ENCODE measurements around the gene RAD17. TPM values are rescaled to one million over a fixed set of nuclear protein-coding genes. Genes with fewer than 3 reads are reported as not detected.
"Not testable (repeated sequence)": the region's sequence is repeated elsewhere in the genome, so short reads cannot be mapped to it uniquely, and the experiment has no call there.

RAD17 gene
- total RNA-seq: 32.1 TPM

- peak; percentile 84 for DNase-seq
Measured at GRCh38 chr5:69369340-69370121, at the start of gene RAD17, which contains the start of the genes AK6 and TAF9. Gene RAD17, plus strand, starts transcription at chr5:69369818. Its CDS starts 2,391 bp downstream, at chr5:69372209. Gene AK6, minus strand, starts transcription at chr5:69369520. Its CDS starts 30 bp downstream, at chr5:69369490. Gene TAF9, minus strand, starts transcription at chr5:69369520. Its CDS starts 3,783 bp downstream, at chr5:69365737.

GRCh38 chr5:69326365-69326764 is 43.3 kb upstream of the RAD17 start:
- DNase-seq: no peak

DNA sequence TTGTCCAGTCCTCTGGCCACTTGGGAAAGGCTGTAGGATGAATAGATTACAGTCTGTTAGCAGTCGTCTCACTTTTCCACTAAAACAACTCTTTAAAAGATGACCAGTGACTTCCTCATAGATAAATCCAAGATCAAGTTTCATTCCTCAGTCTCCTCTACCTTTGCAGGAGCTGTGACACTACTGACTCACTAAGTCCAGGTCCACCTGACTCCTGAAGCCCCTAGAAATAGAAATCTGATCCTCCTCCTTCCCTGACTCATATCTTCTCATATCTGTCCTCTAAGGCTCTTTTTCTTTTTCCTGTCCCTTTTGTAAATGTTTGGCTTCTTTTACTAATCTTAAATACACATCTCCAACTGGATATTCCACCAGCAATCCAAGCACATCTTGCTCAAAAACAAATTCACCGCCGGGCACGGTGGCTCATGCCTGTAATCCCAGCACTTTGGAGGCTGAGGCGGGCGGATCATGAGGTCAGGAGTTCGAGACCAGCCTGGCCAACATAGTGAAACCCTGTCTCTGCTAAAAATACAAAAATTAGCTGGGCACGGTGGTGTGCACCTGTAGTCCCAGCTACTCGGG is 39.6 kb upstream of the RAD17 start:
- DNase-seq: no peak

DNA sequence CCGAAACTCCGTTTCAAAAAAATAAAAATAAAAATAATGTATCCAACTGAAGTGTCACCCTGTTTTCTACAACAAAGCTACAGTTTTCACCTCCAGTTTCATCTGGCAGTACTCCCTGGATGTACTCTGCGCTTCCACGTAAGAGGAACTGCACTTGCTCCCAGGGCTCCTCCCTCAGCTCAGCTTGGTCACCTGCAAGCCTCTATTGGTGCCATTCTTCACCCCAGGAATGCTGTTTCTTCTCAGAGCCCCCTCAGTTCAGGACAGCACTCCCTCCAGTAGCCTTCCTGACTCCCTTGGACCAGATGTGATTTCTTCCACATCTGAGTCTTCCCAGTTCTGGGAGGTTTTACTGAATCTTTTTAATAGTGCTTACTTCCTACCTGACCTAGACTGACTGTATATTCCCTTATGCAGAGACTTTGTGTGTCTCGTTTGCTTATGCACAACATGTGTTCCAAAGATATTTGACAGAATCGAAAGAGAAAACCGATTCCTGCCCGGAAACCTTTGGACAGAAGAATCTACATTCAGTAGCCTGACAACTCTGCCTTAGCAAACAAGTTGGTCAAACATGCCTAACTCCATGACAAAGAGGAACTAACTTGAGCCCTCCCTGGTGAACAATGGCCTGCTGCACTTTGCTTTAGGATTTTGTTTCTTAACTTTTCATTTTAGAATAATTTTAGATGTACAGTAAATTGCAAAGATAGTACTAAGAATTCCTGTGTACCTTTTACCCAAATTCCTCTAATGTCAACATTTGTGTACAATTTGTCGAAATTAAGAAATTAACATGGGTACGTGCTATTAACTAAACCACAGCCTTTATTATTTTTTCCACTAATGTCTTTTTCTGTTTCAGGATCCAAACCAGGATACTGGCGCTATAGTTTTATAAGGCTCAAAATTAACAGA is 37.8 kb upstream of the RAD17 start:
- no peak for DNase-seq

- DNase-seq: not testable (repeated sequence)
Measured at GRCh38 chr5:69333668-69334315, 35.8 kb upstream of the RAD17 start.

GRCh38 chr5:69334793-69335268 is 34.8 kb upstream of the RAD17 start:
- peak; percentile 65 for DNase-seq

DNA sequence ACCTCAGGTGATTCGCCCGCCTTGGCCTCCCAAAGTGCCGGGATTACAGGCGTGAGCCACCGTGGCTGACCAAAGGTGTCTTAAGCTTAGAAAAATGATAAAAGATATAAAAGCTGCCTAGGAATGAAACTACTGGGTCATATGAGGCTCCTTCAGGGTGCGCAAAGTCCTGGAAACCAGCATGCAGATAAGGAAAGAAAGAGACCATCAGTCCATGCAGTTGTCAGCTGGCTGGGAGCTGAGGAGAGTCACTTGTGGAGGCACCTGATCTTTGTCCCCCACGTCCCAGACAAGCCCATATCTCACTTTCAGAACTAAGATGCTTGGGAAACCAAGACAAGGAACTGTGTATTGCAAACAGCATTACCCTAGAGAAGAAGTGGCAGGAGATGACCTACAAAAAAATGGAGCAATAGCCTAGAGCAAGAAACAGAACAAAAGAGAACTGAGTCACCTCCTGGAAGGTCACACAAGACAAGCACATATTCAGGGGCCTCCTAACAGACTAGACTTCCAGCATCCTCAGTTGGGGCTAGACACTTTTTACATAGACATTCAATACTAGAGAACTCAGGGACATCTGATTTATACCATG is 34.2 kb upstream of the RAD17 start:
- no peak for DNase-seq

- no peak for DNase-seq
Measured at GRCh38 chr5:69341520-69342161, 28.0 kb upstream of the RAD17 start.

DNA sequence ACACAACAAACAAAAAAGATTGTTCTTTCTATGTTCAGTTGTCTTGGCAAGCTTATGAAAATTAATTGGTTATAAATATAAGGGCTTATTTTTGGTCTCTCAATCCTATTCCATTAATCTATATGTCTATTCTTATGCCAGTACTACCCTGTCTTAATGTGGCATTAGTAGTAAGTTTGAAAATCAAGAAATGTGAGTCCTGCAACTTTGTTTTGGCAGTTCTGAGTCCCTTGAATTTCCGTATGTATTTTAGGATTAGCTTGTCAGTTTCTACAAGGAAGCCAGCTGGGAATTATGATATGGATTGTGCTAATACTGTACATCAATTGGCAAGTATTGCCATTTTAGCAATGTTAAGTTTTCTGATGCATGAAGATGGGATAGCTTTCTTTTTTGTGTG is 26.5 kb upstream of the RAD17 start:
- DNase-seq: no peak

GRCh38 chr5:69350664-69351063 is 19.0 kb upstream of the RAD17 start:
- DNase-seq: no peak

DNA sequence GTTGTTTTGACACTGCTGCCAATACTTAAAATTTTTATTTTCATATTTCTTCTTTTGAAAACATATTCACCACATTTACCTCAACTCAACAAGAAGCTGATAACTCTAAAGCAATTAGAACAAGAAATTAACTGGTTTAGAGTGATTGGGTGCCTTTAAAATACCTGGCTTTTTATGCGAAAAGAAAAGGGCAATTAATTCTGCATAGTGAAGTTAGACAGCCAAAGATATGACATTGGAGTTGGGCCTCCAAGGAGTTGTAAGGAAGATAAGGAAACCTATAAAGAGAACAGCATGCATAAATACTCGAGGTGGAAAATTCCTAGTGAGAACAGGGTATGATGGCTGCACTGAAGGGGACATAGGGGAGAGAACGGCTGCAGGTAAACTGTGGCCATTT is 9.9 kb upstream of the RAD17 start:
- no peak for DNase-seq

DNA sequence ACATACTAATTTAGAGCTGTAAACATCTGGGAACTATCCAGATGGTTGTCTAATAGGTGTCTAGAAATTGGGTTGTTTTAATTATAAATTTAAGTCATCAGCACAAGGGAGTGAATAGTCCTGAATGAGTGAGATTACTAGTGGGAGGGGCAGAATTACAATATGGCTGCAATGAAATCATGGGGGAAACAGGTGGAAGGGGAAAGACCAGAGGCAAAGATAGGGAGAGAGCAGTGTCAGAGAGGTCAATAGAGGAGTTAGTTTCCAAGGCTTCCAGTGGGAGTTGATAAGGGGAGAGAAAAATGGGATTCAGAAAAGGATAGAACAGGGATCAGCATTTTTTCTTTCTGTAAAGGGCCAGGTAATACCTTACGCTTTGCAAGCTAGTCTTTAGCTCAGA is 9.2 kb upstream of the RAD17 start:
- no peak for DNase-seq

DNA sequence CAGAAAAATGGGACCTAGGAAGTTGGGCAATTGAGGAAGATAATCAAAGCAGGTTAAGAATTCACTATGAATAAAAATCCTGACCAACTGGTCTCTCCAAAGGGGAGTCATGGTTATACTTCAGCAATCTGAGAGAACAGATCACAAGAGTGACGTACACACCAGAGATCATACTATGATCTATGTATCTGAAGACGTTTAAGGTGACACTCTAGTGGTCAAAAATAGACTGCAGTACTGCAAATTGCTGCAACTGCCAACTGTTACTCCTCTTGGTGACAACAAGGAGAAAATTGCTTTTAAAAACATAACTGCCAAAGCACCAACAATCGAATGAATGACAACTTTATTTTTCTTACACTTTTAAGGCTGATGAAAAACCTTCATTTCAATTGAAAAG is 5.2 kb upstream of the RAD17 start:
- no peak for DNase-seq

DNA sequence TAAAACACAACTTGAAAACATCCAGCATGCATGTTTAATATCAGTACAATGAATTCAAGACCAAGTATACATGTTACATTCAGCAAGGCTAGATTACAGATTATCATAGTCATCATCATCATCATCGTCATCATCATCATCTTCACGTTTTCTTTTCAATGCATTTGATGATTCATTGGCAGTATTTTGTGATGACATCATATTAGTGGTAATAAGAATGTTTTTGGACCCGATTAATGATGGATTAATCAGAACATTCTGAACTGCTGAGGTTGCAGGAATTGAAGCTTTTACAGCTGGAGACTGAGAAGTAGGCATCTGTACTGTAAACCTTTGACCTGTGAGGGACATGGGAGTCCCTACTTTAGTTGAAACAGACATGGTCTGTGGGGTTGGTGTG is 4.8 kb upstream of the RAD17 start:
- DNase-seq: no peak

DNA sequence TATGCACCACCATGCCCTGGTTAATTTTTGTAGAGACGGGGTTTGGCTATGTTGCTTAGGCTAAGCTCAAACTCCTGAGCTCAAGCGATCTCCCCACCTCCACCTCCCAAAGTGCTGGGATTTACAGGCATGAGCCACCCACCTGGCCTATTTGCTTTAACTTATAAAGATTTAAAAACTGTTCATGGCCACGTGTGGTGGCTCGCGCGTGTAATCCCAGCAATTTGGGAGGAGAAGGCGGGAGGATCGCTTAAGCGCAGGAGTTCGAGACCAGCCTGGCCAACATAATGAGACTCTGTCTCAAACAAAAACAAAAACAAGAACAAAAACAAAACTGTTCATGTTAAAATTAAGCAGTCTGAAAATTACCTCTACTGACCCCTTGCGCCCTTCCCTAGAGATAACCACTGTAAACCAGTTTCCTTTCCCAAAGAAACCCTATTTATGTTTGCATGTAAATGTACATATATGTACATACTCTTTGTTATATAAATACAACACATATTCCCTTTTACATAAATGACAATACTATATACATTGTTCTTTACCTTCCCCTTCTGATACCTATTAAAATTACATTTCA is 1.8 kb upstream of the RAD17 start:
- DNase-seq: no peak

DNA sequence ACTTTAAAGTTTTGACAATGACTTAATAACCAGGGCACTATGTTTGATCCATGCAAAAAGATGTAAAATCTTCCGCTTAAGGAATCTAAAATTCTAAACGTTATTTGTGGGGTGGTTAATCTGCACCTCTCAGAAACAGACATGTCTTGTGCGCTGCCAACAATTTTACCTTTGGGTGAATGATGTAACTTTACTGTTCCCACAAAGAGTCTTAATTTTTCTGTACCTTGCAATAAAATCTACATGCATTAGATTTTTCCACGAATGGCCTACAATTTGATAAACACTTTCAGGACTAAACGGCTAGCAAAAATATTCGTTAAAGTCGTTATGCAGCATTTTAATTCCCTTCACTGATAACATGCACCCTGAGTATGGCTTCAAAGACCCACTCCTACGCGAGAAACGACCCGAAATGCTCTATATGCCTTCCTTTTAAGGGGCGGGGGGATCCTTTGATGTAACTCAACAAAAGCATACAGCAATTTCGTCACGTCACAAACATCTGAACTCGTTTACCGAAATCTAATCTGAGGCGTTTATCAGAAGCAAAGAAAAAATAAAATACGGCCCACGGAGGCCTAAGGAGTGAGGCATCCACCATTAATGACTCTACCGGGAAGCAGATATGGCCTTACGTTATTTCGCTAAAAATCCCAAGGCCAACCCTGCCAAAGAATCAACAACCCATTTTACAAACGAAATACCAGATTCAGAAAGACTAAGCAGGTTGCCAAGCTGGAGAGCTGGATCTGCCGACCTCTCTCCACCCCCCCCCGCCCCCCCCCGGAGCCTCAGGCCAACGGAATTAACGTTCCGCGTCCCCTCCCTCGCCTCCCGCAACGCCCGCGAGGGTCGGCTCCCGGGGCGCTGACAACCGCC is 919 bp upstream of the RAD17 start:
- DNase-seq: no peak

DNA sequence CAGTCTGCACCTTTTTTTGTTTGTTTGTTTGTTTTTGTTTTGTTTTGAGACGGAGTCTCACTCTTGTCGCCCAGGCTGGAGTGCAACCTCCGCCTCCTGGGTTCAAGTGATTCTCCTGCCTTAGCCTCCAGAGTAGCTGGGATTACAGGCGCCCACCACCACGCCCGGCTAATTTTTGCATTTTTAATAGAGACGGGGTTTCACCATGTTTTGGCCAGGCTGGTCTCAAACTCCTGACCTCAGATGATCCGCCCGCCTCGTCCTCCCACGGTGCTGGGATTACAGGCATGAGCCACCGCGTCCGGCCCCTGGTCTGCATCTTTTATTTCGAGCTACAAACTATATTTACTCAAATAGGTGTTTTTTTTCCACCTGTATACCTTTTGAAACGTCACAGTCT is 717 bp downstream of the RAD17 start:
- not testable (repeated sequence) for DNase-seq

GRCh38 chr5:69372394-69372793 is 2.8 kb downstream of the RAD17 start:
- DNase-seq: no peak

GRCh38 chr5:69374911-69375446 is 5.4 kb downstream of the RAD17 start:
- DNase-seq: no peak

All from occipital lobe (tissue), 2 donors.